Gastrocnemius medialis (tissue), 4 donors: ENCODE results near the gene EHMT2. TPM values are rescaled to one million over a fixed set of nuclear protein-coding genes. Genes with fewer than 3 reads are reported as not detected.

Experiments used
- ATAC-seq, 2 donors: fragments of 150-250 bp; one replicate each; pipeline ENCODE4 v1.9.1; 2016
- DNase-seq, 2 donors: peaks; one replicate each; pipeline ENCODE4 v3.0.0-alpha.2; 2019
- H3K27ac ChIP-seq, 4 donors: fragments of 200-600 bp; sonication (generic); 1 replicate in 1 of 4; 2 replicates in 3 of 4; pipeline ENCODE4 v1.5.1; 2016 to 2018; ENCODE audit warnings: mild to moderate bottlenecking in 2 of 4, moderate library complexity in 1 of 4
- H3K27me3 ChIP-seq, 3 donors: fragments of 200-600 bp; sonication (generic) in 2 of 3; 1 replicate in 1 of 3; 2 replicates in 2 of 3; pipeline versions ENCODE4 v1.5.1 to v1.6.0; 2016 to 2019; ENCODE audit warnings: mild to moderate bottlenecking in 1 of 3, moderate library complexity in 1 of 3
- H3K36me3 ChIP-seq, 2 donors: fragments of 200-600 bp; sonication (generic) in 1 of 2; one replicate each; pipeline ENCODE4 v1.5.1; 2017 to 2018
- H3K4me1 ChIP-seq, 2 donors: fragments of 200-600 bp; sonication (generic) in 1 of 2; one replicate each; pipeline ENCODE4 v1.5.1; 2016 to 2017; ENCODE audit warnings: mild to moderate bottlenecking in 2 of 2
- H3K4me3 ChIP-seq, 4 donors: fragments of 200-600 bp; sonication (generic) in 3 of 4; 1 replicate in 1 of 4; 2 replicates in 3 of 4; pipeline ENCODE4 v1.5.1; 2016 to 2019; ENCODE audit warnings: mild to moderate bottlenecking in 2 of 4
- H3K9me3 ChIP-seq, 3 donors: fragments of 200-600 bp; sonication (generic) in 2 of 3; 1 replicate in 1 of 3; 2 replicates in 2 of 3; pipeline ENCODE4 v1.5.1; 2016 to 2019
- POLR2A ChIP-seq, 2 donors: fragments of 450-650 bp; IDR thresholded peaks; one replicate each; pipeline ENCODE4 v1.6.1; 2017; ENCODE audit warnings: antibody characterized with exemption in 2 of 2, mild to moderate bottlenecking in 2 of 2, moderate library complexity in 2 of 2
- in situ Hi-C, 4 donors: fragments of 200-750 bp; cut with MboI; loops; one replicate each; pipeline versions ENCODE4 v1.15.0 to v1.8.0; 2017; ENCODE audit warnings: low sequenced_read_pairs in 4 of 4
- intact Hi-C: fragments of 100-400 bp; cut with DNase I; formaldehyde crosslinking; loops from one replicate; pipeline ENCODE4 v1.15.1; 2023; ENCODE audit warnings: low total_unique reads
- total RNA-seq, 4 donors: library from RNA; depleted of rRNA; stranded (reverse); fragments of >200 nt; gene quantifications; one replicate each; pipeline versions ENCODE4 v1.1.0 to v1.2.3, GENCODE V29; 2016
- TF ChIP-seq, protein P1 (sequence below), 5 experiments: fragments of 450-650 bp in 3 of 5; fragments of 200-600 bp in 2 of 5; sonication (generic) in 2 of 5; IDR thresholded peaks in 4 of 5; conservative IDR thresholded peaks in 1 of 5; 1 replicate in 4 of 5; 2 replicates in 1 of 5; pipeline ENCODE4 v1.5.1; 2016 to 2019; ENCODE audit warnings: antibody characterized with exemption in 5 of 5, mild to moderate bottlenecking in 3 of 5, moderate library complexity in 3 of 5

EHMT2 gene
- total RNA-seq, 4 donors from 2014 or later: 8.4 to 17.5 (median 13.0) TPM

GRCh38 chr6:31945154-31945506 lies 47.6 kb upstream of the EHMT2 start:
- in situ Hi-C loops: no loop called here
- peak overlapping the region; percentile 55 to 80 (median 74) for H3K27ac ChIP-seq
- no peak overlapping the region for H3K4me3 ChIP-seq
- TF ChIP-seq POLR2A (IDR thresholded peaks at IDR 0.05): no peak
- TF ChIP-seq, protein P1, sequence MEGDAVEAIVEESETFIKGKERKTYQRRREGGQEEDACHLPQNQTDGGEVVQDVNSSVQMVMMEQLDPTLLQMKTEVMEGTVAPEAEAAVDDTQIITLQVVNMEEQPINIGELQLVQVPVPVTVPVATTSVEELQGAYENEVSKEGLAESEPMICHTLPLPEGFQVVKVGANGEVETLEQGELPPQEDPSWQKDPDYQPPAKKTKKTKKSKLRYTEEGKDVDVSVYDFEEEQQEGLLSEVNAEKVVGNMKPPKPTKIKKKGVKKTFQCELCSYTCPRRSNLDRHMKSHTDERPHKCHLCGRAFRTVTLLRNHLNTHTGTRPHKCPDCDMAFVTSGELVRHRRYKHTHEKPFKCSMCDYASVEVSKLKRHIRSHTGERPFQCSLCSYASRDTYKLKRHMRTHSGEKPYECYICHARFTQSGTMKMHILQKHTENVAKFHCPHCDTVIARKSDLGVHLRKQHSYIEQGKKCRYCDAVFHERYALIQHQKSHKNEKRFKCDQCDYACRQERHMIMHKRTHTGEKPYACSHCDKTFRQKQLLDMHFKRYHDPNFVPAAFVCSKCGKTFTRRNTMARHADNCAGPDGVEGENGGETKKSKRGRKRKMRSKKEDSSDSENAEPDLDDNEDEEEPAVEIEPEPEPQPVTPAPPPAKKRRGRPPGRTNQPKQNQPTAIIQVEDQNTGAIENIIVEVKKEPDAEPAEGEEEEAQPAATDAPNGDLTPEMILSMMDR (IDR thresholded peaks at IDR 0.05 in 4 of 5, conservative IDR thresholded peaks at IDR 0.05 in 1 of 5): no peak
- ATAC-seq (no peak), DNase-seq (no peak)
- peaks cover 3 to 12% (median 12%) of the 10 kb centered on the region in 3 donors for H3K27me3 ChIP-seq
- intact Hi-C loops: no loop called here
- no peaks in the 10 kb centered on the region for H3K9me3 ChIP-seq
- H3K36me3 ChIP-seq: no peaks in the 10 kb centered on the region
- H3K4me1 ChIP-seq: no peaks in the 10 kb centered on the region

- Histone ChIP-seq H3K27ac (no peak overlapping the region), H3K36me3 (no peaks in the 10 kb centered on the region), H3K4me1 (no peaks in the 10 kb centered on the region), H3K9me3 (no peaks in the 10 kb centered on the region), H3K27me3 (peaks cover 3 to 12% (median 12%) of the 10 kb centered on the region in 3 donors), H3K4me3 (no peak overlapping the region)
- DNase-seq: no peak
- intact Hi-C loops (no loop called here), in situ Hi-C loops (no loop called here)
- no peak for TF ChIP-seq POLR2A (IDR thresholded peaks at IDR 0.05)
- TF ChIP-seq, protein P1 (IDR thresholded peaks at IDR 0.05 in 4 of 5, conservative IDR thresholded peaks at IDR 0.05 in 1 of 5): no peak
- ATAC-seq: no peak
These were observed 46.2 kb upstream of the EHMT2 start for GRCh38 chr6:31943742-31944141.

DNA sequence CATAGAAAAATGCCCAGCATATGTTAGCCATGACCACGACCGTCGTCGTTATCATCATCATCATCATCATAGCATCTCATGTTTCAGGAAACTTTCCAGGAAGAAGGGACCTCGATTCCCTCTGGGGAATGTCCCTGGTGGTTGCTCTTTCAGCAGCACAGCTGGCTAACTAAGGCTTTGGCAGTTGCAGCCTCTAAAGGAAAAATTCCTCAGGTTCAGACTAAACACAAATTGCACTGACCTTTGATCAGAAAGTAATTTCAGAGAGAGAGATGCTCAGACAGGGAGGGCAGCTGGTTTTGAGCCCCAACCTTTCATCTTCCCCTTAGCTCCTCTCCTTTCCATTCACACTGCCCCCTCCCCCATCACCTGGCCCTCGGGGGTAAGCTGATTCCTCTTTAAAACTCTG lies 42.8 kb upstream of the EHMT2 start:
- no peak overlapping the region for H3K27ac ChIP-seq
- H3K36me3 ChIP-seq: no peaks in the 10 kb centered on the region
- ATAC-seq (no peak), DNase-seq (no peak)
- no peak for TF ChIP-seq POLR2A (IDR thresholded peaks at IDR 0.05)
- TF ChIP-seq, protein P1 (IDR thresholded peaks at IDR 0.05 in 4 of 5, conservative IDR thresholded peaks at IDR 0.05 in 1 of 5): no peak
- H3K4me3 ChIP-seq: no peak overlapping the region
- H3K4me1 ChIP-seq: no peaks in the 10 kb centered on the region
- intact Hi-C loops: no loop called here
- in situ Hi-C loops: no loop called here
- peaks cover 3 to 12% (median 10%) of the 10 kb centered on the region in 3 donors for H3K27me3 ChIP-seq
- no peaks in the 10 kb centered on the region for H3K9me3 ChIP-seq

GRCh38 chr6:31935823-31936222 lies 38.3 kb upstream of the EHMT2 start:
- DNase-seq (no peak), ATAC-seq (no peak)
- no peaks in the 10 kb centered on the region for H3K36me3 ChIP-seq
- in situ Hi-C loops: no loop called here
- TF ChIP-seq, protein P1 (IDR thresholded peaks at IDR 0.05 in 4 of 5, conservative IDR thresholded peaks at IDR 0.05 in 1 of 5): no peak
- no peak for TF ChIP-seq POLR2A (IDR thresholded peaks at IDR 0.05)
- H3K27me3 ChIP-seq: no peaks in the 10 kb centered on the region
- H3K4me3 ChIP-seq: no peak overlapping the region
- intact Hi-C loops: no loop called here
- no peaks in the 10 kb centered on the region for H3K9me3 ChIP-seq
- no peak overlapping the region for H3K27ac ChIP-seq
- H3K4me1 ChIP-seq: no peaks in the 10 kb centered on the region

GRCh38 chr6:31935021-31935420 lies 37.5 kb upstream of the EHMT2 start:
- no peak for TF ChIP-seq POLR2A (IDR thresholded peaks at IDR 0.05)
- TF ChIP-seq, protein P1 (IDR thresholded peaks at IDR 0.05 in 4 of 5, conservative IDR thresholded peaks at IDR 0.05 in 1 of 5): no peak

More at GRCh38 chr6:31935021-31935420, 37.5 kb upstream of the EHMT2 start:
- Histone ChIP-seq H3K9me3 (no peaks in the 10 kb centered on the region), H3K27ac (no peak overlapping the region), H3K27me3 (no peaks in the 10 kb centered on the region), H3K4me3 (no peak overlapping the region), H3K4me1 (no peaks in the 10 kb centered on the region), H3K36me3 (no peaks in the 10 kb centered on the region)
- in situ Hi-C loops: no loop called here
- DNase-seq (no peak), ATAC-seq (no peak)
- intact Hi-C loops: no loop called here
